HL-60 (cell line): ENCODE measurements around the gene XAB2.

Source experiments
- GABPA ChIP-seq: IDR thresholded peaks from 2 replicates; pipeline ENCODE4 v1.6.1; 2012; ENCODE audit warnings: low read depth
- POLR2AphosphoS5 ChIP-seq: IDR thresholded peaks from 2 replicates; pipeline ENCODE4 v1.6.1; 2012; ENCODE audit warnings: low read depth
- SPI1 ChIP-seq: IDR thresholded peaks from 2 replicates; pipeline ENCODE4 v1.6.1; 2012; ENCODE audit warnings: low read depth, mild to moderate bottlenecking, borderline replicate concordance
- TF ChIP-seq, protein P1 (sequence below): IDR thresholded peaks from 2 replicates; pipeline ENCODE4 v1.6.1; 2012; ENCODE audit warnings: low read depth; ENCODE audit not compliant: insufficient replicate concordance
- TF ChIP-seq, protein P2 (sequence below): IDR thresholded peaks from one replicate; pipeline ENCODE4 v1.5.1; 2011; ENCODE audit warnings: low read length, control low read depth, inconsistent platforms; ENCODE audit not compliant: insufficient read depth

DNA sequence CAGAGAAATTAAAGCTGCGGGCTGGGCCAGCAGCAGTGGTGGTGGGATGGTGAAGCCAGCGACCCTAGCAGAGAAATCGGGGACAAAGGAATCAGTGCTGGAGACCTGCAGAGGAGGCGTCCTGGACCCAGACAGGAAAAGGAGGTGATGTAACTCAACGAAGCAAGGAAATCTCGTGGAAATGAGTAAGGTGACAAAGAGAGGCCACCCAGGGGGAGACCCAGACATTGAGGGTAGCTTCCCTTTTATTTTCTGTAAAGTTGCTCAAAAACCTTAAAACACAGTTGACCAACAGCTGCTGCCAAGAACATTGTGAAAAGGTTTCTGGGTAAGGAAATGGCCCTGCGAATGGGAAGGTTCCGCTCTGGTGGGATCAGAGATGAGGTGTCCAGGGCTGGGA, 26.2 kb upstream of the XAB2 start:
- TF ChIP-seq, protein P1, sequence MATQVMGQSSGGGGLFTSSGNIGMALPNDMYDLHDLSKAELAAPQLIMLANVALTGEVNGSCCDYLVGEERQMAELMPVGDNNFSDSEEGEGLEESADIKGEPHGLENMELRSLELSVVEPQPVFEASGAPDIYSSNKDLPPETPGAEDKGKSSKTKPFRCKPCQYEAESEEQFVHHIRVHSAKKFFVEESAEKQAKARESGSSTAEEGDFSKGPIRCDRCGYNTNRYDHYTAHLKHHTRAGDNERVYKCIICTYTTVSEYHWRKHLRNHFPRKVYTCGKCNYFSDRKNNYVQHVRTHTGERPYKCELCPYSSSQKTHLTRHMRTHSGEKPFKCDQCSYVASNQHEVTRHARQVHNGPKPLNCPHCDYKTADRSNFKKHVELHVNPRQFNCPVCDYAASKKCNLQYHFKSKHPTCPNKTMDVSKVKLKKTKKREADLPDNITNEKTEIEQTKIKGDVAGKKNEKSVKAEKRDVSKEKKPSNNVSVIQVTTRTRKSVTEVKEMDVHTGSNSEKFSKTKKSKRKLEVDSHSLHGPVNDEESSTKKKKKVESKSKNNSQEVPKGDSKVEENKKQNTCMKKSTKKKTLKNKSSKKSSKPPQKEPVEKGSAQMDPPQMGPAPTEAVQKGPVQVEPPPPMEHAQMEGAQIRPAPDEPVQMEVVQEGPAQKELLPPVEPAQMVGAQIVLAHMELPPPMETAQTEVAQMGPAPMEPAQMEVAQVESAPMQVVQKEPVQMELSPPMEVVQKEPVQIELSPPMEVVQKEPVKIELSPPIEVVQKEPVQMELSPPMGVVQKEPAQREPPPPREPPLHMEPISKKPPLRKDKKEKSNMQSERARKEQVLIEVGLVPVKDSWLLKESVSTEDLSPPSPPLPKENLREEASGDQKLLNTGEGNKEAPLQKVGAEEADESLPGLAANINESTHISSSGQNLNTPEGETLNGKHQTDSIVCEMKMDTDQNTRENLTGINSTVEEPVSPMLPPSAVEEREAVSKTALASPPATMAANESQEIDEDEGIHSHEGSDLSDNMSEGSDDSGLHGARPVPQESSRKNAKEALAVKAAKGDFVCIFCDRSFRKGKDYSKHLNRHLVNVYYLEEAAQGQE: no peak
- TF ChIP-seq, protein P2, sequence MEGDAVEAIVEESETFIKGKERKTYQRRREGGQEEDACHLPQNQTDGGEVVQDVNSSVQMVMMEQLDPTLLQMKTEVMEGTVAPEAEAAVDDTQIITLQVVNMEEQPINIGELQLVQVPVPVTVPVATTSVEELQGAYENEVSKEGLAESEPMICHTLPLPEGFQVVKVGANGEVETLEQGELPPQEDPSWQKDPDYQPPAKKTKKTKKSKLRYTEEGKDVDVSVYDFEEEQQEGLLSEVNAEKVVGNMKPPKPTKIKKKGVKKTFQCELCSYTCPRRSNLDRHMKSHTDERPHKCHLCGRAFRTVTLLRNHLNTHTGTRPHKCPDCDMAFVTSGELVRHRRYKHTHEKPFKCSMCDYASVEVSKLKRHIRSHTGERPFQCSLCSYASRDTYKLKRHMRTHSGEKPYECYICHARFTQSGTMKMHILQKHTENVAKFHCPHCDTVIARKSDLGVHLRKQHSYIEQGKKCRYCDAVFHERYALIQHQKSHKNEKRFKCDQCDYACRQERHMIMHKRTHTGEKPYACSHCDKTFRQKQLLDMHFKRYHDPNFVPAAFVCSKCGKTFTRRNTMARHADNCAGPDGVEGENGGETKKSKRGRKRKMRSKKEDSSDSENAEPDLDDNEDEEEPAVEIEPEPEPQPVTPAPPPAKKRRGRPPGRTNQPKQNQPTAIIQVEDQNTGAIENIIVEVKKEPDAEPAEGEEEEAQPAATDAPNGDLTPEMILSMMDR: no peak
- TF ChIP-seq GABPA (no peak), POLR2AphosphoS5 (peak; percentile 43; the same call in 1 of the 2 replicates), SPI1 (peak; percentile 32; the same call in 1 of the 2 replicates)
